Measurements from ENCODE around the gene INMT.

- no peak for TF ChIP-seq POLR2AphosphoS5 (IDR thresholded peaks at IDR 0.05)
- no peak for TF ChIP-seq POLR2A (IDR thresholded peaks at IDR 0.05)
- no peak for TF ChIP-seq CTCF (IDR thresholded peaks at IDR 0.05)
Observed at GRCh38 chr7:30717181-30717580, 34.8 kb upstream of the INMT start.
